GM18520 (cell line): ENCODE measurements around the gene CCDC66.

Experiments
- ATAC-seq: cut with Tn5 transposase; IDR thresholded peaks from one replicate; pipeline ENCODE4 v1.9.1; 2021; ENCODE audit not compliant: unreplicated experiment

Gene CCDC66

DNA sequence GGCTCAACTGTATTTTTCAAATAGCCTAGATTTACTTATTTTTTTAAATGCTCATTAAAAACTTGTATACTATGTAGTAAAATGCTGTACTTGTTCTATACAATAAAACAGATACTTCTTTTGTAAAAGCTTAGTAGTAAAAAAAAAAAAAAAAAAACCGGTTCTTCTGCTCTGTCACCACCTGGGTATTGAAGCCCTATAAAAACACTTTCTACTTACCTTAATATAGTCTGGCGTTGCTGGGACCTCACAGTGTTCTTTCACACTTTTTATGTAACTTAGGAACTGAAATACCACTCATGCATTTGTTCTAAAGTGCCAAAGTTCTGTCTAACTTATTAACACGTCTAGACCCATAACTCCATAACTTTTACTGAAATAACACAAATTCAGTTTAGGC is 64.7 kb downstream of the CCDC66 start:
- no peak for ATAC-seq

DNA sequence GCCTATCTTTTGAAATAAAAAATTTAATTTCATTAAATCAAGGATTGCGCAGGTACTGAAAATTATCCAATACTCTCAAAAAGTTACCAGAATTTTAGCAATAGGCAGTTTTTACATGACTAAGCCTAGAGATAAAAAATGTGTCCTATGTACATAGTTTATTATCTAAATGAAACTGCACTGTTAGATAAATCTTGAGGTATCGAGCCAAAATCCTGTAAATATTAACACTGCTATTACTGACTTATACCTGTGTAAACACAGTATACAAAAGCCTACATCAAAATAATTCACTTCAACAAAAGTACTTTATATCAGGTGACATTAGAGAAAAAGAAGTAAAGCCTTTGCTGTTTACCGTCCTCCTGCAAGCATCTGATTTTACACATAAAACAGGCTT is 65.4 kb downstream of the CCDC66 start:
- no peak for ATAC-seq

DNA sequence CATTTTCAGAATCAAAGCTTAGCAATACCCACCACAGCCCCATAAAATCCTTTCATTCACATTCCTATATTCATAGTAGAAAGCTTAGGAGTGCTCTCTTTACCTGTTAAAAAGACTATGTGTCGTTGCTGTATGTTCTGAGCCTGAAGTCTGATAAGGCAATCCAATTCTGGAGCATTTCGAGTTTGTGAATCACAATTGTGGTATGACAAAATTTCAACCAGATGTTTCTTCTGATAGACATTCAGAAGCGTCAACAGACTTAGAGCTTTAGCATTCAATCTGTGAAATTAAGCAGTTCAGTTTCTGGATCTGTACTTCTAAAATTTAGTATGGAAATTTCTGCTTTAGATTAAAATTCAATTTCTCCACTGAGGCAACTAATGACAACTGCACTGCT is 67.8 kb downstream of the CCDC66 start:
- ATAC-seq, result no peak

DNA sequence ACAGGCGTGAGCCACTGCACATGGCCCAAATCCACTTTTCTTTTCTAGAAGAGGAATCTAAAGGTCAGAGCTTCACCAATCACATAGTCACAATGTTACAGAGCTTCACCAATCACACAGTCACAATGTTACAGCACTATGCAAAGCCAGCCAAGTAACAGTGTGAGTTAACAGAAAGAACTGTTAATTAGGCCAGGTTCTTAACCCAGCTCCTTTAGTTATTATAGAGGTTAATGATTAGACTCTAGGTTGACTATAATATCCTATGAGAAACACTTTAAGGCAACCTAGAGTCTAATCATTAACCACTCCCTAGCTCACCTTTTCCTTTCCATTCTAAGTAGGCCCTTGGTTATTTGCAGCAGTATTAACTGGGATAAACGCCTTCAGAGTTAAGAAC is 72.1 kb downstream of the CCDC66 start:
- ATAC-seq, result no peak

DNA sequence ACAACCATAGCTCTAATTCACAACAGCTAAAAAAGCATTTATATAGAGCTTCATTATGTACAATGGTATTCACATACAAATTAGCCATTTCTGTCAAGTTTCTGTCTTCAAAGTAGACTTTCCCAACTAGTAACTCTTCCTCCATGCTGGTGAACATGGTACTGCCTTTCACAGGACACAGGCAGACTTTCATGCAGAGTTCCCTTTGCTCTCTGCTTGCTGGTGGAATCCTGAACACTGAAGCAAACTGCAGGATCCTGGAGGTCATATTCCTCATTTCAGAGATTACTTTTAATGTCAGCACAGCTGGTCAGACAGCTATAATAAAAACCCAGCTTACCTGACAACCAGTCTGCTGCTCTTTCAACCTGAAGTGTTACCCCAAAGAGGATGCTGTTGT is 72.5 kb downstream of the CCDC66 start:
- ATAC-seq, result no peak

DNA sequence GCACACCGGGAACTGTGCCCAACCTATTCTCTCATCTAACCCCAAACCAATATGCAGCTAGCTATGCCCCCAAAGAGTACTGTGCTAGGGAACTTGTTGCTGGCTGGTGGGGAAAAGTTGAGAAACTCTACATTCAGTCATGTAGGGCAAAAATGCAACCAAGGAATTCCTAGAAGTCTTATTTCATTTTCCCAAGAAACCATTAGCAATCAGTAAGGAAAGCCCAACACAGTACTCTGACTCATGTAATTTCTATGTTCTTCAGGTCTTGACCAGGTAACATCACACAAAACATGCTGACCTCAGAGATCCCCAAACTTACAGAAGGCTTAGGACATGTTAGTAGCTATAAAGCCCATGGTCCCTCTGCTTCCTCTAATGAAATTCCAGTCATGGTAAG is 74.0 kb downstream of the CCDC66 start:
- no peak for ATAC-seq

DNA sequence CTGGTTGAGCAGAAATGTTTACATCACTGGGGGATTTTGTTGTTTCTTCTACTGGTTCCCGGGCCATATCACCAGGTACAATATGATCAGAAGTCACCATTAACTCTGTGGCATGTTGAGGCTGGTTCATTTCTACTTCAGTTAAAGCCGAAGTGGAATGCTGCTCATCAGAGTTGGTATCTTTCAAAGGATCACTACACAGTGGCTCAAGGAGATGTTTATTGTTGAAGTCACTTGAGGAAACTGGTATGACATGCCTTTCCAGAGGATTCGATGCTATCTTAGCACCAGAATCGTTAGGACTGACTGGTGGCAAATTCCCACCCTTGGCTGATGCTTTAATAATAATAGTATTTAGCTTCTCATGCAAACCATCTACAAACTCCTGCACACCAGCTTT is 76.2 kb downstream of the CCDC66 start:
- ATAC-seq, result no peak

DNA sequence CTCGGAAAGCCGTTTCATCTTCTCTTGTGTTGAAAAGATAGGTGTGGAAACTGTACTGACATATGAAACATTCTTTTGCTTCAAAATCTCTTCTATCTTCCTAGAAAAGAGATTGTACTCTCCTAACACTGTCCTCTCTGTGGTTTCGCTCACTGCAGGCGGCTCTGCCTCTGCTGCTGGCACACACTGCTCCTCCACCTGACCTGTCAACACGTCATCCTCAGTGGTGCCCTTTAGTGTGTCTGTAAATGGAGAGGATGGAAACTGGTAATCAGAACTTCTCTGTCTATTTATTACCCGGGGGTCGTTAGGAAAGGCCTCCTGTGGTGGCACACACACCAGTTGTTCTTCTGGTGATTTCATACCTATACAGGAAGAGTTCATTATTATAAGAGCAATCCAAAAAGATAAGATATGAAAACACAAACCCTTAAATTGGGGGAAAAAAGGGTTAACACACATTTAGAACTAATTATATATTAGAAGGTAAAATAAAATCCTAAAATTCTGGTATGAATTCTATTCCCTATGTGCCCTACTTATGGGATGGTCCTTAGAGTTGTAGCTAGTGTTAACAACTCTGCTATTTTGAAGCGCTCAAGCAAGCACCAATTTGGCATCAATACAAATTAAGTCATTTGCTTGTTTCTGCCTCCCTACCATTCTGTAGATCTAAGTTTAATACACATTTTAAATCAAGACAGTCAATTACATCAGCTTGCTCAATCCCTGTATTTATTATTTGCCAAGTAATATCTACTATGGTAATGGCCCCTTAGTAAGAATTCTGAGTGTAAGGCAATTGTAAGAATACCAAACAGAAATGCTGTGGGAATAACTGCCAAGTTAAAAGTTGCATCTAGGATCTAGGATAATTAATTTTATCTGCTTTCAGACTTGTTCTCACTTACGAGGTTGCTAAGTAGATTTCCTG is 76.9 kb downstream of the CCDC66 start:
- ATAC-seq, result no peak

DNA sequence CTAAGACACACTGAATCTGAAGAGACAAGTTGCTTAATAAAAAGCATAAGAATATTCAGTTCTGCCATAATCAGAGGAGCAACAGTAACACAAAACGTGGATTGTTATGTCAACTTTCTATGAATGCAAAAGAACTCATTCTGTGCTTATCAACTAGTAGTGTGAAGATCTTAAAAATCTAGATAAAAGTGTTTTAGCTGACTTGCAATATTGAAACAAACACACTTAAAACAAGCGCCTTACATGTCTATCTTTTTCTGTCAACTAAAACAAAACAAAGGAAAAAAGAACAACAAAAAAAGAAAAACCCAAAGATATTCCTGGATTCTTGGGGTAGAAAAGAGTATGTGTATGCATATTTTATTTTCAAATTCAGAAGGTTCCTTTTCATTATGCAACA is 88.4 kb downstream of the CCDC66 start:
- no peak for ATAC-seq

DNA sequence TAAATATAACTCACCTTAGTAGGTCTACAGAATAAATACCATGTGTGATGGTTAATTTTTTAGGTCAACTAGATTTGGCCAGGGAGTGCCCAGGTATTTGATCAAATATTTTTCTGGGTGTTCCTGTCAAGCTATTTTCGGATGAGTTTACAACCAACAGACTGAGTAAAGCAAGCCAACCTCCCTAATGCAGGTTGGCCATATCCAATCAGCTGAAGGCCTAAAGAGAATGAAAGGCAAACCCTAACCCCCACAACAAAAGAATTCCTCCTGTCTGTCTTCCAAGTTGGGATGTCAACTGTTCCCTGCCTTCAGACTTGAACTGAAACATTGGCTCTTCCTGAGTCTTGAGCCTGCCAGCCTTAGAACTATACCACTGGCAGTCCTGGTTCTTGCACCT is 97.5 kb downstream of the CCDC66 start:
- ATAC-seq, result no peak

DNA sequence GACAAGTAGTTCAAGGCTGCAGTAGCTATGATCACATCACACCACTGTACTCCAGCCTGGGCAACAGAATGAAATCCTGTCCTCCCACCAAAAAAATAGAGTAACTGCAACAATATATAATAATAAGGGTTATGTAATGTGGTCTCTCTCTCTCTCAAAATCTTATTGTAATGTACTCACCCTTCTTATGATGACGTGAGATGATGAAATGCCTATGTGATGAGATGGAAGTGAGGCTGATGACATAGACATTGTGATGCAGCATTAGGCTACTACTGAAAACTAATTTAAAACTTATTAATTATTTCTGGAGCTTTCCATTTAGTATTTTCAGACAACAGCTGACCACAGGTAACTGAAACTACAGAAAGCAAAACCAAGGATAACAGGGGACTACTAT is 98.7 kb downstream of the CCDC66 start:
- ATAC-seq, result no peak

DNA sequence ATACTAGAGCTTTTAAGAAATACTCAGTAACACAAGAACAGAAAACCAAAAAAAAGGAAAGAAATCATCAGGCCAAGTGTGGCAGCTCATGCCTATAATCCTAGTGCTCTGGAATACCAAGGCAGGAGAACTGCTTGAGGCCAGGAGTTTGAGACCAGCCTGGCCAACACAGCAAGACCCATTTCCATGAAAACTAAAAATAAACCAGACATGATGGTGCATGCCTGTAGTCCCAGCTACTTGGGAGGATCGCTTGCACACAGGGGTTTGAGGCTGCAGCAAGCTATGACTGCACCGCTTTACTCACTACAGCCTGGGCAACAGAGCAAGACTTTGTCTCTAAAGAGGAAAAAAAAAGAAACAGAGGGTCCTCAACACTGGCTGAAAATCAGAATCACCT is 107.8 kb downstream of the CCDC66 start:
- ATAC-seq, result no peak

DNA sequence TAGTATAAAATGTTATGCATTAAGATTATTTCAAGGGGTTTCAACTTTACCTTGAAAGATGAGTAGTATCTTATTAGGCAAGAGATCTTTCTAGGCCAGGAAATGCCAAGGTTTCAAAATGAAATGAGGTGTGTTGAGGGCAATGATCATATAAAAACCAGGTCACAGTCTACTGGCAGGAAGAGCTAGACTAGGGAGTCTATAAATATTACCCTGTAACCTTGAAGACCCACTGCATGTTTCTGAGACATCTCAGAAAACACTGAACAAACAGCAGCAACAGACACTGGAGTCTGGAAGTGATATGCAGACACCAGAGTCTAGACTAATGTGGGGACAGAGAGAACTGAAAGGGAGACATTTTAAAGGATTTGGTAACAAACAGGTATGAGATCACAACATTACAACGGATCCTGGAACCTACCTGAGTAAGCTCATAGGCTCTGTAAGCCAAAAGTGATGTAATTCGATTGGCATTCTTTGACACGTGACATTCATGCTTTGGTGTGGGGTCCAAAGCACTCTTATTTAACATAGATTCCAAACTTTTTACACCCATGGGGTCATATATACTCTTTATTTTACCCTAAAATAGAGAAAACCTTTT is 111.1 kb downstream of the CCDC66 start:
- ATAC-seq, result no peak
